ENCODE results near the gene SPOCK1. TPM values are rescaled to one million over a fixed set of nuclear protein-coding genes. Genes with fewer than 3 reads are reported as not detected.

The SPOCK1 gene
- polyA plus RNA-seq, 12 donors, result 3.1 to 29.9 (median 7.5) TPM; not detected in 1

GRCh38 chr5:137226081-137226480 is 273.0 kb downstream of the SPOCK1 start:
- DNase-seq, result no peak

DNA sequence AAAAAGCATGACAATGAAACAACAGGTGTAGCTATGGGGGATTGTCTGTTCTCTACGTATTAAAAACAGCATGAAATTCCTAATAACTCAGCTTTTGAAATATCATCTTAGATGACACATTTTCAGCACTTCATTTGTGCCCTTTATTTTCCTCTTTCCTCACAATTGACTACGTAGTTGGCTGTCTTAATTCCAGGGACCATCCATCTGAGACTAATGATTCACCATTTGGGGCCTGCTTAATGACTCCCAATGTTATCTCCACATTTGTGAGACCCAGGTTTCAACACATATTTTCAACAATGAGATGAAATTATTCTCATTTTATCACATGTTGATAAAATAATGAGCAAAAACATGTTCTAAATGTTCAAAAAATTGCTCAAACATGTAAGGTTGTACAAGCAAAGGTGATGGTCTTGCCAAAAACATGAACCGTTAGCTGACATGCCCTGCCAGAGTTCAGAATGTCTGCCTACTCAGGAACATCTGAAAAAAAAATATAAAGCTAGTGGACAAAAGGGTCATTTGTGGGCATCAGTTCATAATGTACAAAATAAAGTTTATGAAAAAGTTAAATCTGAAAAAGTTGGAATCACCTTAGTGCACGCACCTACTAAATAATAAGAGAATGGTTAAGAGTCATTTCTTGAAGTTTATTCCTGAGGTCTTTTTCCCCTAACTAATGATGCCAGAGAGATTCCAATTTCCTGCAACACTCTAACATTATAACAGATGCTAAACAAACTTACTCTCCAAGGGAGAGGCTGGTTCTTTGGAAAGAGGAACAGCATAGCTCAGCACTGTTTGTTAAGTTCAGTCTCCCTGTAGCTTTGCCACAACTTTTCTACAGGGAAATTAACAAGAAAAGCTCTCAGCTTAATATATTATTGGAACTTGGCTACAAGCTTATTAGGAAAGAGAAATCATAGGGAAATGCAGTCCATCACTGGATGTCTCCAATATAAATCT is 275.5 kb downstream of the SPOCK1 start:
- no peak for DNase-seq

DNA sequence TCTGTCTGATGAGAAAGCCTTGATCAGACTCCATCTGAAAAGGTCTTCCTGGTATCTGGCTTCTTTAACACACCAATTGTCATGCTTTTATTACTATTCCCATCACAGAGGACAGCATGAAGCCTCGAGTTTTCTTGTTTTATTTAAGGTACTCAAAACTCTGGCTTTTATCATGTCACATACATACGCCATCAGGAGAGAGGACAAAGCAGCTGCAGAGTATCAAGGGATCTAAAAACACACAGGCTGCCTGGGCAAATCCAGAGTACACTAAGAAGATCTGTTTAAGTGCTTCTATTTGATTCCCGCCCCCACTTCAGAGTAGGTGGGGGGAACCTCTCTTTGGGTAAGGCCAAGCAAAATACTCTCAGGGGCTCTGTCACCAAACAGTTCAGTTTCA is 277.2 kb downstream of the SPOCK1 start:
- no peak for DNase-seq

GRCh38 chr5:137220523-137220927 is 278.6 kb downstream of the SPOCK1 start:
- DNase-seq, result no peak

DNA sequence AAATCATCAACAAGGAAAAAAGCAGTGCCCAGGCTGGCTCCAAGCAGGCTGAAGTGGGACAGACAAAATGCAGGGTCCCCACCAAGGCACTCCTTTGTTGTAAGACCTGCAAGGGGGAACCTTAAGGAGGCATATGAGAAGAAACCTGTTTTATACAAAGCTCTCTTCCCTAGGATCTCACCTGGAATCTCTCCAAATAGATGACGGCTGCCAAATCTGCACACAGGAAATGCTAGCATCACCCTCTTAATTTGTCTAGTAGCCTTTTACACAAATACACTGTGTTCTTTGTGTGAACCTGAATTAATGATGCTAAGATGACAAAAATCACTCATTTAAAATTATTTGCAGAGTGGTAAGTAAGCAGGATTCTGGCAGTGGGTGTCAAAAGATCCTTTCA is 280.2 kb downstream of the SPOCK1 start:
- DNase-seq, result no peak

- DNase-seq, result no peak
Measured at GRCh38 chr5:137218471-137218870, 280.7 kb downstream of the SPOCK1 start.

DNA sequence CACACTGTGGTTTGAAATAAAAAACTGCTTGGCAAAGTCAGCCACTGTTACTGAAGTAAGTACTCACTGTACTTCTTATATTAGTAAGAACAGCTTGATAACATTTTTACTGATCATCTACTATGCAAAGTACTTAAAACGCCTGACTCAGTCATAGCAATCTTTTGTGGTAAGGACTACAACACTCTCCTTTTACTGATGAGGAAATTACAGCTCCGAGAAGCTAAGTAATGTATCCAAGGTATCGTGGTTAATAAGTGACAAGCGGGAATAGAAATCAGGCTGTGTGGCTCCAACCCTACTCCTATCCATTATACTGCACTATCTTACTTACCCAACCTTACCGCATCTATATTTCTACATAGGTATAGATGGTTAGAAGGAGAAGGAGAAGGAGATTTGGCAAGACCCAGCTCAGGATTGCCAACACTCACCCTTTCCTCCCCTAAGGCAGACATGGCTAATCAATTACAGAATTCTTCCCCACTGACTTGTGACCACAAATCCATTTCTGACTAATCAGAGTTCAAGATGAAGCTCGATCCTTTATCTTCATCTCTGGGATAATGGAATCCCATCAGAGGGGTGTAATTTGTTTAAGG is 281.4 kb downstream of the SPOCK1 start:
- no peak for DNase-seq

DNA sequence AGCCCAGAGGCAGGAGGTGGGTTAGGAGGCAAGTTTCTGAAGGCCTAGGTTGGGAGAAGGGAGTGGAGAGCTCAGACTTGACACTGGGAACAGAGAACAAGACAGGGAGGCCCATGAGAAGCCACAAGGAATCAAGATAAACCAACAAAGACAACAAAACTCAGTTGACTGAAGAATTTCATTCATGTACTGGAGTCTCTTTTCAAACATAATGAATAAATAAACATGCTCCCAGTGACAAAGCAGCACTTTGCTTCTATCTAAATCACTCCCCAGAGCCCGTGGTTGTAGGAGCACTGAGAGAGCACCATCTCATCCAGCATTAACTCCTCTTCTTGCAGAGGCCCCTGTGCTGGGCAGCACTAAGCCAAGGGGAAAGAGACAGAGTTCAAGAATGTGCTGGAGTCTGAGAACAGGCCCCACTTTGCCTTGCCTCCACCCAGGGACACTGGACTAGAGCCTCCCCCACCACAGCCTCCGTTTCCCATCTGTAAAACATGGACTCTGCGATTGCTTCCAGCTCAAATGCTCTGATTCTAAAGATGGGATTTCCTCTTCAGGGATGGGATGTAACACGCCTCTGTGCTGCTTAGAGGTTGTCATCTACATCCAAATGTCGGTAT is 282.0 kb downstream of the SPOCK1 start:
- DNase-seq, result no peak

- DNase-seq, result no peak
Measured at GRCh38 chr5:137215780-137216179, 283.3 kb downstream of the SPOCK1 start.

DNA sequence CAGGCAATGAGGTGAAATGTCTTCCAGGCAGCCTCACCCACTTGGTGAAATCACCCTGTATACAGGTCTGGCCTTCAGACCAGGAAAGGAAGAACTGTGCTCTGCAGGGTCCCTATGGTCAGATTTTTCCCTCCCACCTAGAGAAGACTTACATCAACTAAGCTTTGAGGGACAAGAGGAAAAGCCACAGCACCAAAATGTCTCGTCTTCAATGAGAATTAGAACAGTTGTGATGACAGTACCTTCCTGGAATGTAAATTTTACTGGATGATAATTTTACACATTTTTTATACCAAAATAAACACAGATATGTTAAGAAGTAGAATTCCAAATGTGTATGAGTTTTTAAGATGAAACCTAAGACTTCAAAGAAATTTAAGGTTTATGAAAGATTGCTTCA is 283.9 kb downstream of the SPOCK1 start:
- DNase-seq, result no peak

- no peak for DNase-seq
Measured at GRCh38 chr5:137214446-137215189, 284.5 kb downstream of the SPOCK1 start.

DNA sequence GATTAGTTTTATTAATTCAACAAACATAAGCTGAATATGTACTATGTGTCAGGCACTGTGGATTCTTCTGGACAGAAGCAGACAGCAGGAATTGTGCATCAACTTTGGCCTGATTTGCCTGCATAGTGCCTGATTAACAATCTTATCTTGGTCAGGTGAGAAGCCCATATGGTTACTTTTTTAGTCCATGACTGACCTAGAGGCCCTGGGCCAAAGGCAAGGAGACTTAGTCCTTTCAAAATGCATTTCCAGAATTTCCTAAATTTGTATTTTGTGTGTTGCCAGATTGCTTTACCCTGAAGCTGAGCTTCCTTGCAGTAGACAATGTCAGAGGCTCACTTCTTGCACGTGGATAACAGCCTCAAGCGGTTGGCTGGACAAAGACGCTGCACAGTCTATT is 286.7 kb downstream of the SPOCK1 start:
- no peak for DNase-seq

GRCh38 chr5:137209232-137209809 is 289.8 kb downstream of the SPOCK1 start:
- no peak for DNase-seq

DNA sequence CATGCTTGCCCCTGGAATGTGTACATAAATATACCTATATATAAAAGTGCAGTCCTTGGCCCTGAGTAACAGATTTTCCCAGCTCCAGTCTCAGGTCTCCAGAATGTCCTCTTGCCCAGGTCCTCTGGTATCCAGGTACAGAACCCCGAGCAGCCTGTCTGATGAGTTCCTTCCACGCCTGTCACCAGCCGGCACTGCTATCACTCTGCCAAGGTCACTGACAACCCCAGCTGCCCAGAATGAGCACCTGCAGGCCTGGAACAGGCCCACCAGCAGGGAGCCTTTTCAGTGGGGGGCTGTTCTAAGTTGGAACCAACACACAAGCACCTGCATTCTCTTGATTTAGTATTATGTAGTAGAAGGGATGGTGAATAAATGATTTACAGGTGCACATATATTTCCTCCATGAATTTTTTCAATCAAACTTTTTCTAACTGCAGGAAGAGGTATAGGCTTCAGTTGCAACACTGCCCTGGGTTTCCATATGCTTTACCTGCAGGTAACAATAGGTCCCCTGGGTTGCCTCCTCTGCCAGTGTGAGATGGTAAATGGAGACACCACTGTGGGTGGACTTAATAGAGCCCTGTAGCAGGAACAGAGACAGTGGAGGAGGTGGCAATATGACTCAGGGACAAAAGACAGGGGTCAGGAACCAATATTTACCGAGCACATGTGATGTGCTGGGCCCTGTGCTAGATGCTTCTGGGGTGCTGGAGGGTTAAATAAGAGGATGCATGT is 291.9 kb downstream of the SPOCK1 start:
- no peak for DNase-seq

- no peak for DNase-seq
Measured at GRCh38 chr5:137206030-137206715, 293.0 kb downstream of the SPOCK1 start.

- no peak for DNase-seq
Measured at GRCh38 chr5:137205231-137206027, 293.7 kb downstream of the SPOCK1 start.

DNA sequence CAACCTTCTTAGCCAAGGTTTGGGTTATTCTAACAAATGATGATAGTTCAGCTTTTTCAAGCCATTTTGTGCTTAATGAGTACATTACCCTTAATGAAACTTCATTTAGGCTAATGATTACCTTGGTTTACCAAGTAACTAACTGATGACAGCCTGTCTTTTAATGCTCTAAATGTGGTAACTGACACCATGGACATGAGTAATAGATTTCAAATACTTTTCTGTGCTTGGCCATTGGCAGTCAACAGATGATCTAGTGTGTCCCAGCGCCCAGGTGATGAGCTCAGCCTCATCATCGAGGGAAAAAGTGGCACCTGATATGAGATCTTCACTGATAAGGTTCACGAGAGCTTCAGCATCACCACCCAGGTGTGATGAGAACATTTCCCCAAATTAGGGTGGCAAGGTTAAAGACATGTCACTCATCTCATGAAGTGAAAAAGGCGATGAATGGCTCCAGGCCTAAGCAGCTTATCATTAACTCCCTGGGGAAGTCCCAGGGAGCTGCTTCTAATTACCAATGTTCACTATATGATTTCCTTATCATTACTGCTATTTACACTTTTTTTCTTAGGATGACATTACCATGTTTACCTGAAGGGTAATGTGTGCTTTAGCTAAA is 296.0 kb downstream of the SPOCK1 start:
- no peak for DNase-seq

- DNase-seq, result no peak
Measured at GRCh38 chr5:137201876-137202275, 297.2 kb downstream of the SPOCK1 start.

Data from muscle of arm (tissue), 12 donors.